ENCODE measurements around the gene DNAH3. TPM values are rescaled to one million over a fixed set of nuclear protein-coding genes. Genes with fewer than 3 reads are reported as not detected.
A peak's percentile ranks its signal among the peaks of the same experiment; 100 is the strongest.
"Not testable (repeated sequence)": the region's sequence is repeated elsewhere in the genome, so short reads cannot be mapped to it uniquely, and the experiment has no call there.

Gene DNAH3
- total RNA-seq, 2 donors from 2014 or later = not detected

DNA sequence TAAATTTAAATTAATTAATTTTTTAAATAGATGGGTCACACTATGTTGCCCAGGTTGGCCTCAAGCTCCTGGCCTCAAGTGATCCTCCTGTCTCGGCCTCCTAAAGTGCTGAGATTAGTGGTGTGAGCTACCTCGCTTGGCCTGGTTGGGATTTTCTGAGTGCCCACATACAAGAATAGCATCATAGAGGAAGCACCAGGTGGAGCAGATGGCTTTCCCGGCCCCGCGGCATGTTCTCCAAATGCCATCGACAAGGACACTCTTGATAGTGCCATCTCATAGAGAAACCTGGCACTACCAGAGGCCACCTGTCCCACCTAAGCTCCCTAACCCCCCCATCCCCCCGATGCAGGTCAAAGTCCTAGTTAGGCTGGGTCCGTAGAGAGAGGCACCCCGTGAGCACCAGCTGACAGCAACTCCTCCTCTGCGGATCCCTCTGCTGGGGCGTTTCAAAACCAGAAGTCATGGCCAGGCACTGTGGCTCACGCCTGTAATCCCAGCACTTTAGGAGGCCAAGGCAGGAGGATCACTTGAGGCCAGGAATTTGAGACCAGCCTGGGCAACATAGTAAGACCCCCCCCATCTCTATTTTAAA, 65.9 kb downstream of the DNAH3 start:
- DNase-seq (ENCODE audit: low spot score) = no peak
- intact Hi-C loops (cut with DNase I) = loop anchor here (5.0 to 10.0 kb wide), 2 partner anchors 237 to 280 kb away; partner anchors contain the start of genes ERI2 (in 1 of the 2) and REXO5 (in 1 of the 2)

DNA sequence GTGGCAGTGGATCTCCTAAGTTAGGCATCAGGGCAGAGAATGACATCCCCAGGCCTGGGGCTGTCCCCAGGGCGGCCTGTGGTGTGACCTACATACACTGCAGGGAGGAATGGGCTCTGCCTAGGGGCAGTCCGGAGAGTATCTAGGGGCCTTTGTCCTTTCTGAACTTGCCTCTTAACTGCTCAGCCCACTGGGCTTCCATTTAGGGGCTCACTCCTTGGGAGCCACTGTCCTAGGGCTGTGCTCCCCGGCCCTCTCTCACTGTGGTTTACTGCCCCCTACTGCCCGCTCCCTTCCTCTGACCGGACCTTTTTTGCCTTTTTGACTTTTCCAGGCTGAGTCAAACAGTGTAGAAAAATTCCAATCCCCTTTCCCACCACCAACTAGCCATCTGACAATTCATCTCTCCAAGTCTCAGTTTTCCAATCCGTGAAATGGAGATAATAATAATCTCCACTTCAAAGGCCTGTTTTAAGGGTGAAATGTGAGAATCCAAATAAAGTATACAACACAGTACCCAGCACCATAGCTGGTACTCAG, 66.8 kb downstream of the DNAH3 start:
- peak; percentile 87 for DNase-seq (ENCODE audit: low spot score)
- intact Hi-C loops (cut with DNase I) = loop anchor here (5.0 to 10.0 kb wide), 2 partner anchors 236 to 279 kb away; partner anchors contain the start of genes ERI2 (in 1 of the 2) and REXO5 (in 1 of the 2)

DNA sequence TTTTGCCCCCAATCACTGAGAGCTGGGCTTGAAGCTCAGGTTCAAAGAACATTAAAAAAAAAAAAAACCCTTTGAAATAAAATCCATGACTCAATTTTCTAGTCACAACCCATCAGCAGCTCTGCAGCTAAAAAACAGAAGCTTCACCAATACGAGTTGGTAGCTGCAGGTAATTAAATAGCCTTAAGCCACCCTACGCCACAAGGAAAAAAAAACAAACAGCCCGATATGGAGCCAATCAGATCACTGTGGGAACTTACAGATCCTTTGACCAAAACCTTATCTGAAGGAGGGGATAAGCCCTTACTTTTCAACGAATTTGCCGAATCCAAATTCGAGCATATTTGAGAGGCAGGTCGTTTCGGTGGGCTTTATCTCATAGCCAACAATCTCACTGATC, 69.3 kb downstream of the DNAH3 start:
- intact Hi-C loops (cut with DNase I) = loop anchor here (5.0 to 10.0 kb wide), 2 partner anchors 234 to 277 kb away; partner anchors contain the start of genes ERI2 (in 1 of the 2) and REXO5 (in 1 of the 2)
- no peak for DNase-seq (ENCODE audit: low spot score)

DNA sequence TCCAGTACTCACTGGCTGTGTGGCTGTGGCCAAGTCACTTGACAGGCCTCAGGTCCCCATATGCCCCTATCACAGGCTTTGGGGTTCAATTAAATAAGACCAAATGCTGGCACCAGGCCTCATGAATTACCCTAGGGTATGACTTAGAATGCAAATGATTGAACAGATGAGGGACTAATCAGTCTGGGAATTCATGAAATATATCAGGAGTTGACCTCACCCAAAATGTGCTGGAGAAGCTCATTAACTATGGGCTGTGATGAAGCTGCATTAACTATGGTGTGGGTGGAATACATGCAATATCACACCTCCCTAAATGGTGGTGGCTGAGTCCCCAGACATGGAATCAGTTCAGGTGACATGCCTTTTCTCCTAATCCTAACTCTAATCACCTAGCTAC, 72.1 kb downstream of the DNAH3 start:
- intact Hi-C loops (cut with DNase I) = no loop called here
- DNase-seq (ENCODE audit: low spot score) = no peak

DNA sequence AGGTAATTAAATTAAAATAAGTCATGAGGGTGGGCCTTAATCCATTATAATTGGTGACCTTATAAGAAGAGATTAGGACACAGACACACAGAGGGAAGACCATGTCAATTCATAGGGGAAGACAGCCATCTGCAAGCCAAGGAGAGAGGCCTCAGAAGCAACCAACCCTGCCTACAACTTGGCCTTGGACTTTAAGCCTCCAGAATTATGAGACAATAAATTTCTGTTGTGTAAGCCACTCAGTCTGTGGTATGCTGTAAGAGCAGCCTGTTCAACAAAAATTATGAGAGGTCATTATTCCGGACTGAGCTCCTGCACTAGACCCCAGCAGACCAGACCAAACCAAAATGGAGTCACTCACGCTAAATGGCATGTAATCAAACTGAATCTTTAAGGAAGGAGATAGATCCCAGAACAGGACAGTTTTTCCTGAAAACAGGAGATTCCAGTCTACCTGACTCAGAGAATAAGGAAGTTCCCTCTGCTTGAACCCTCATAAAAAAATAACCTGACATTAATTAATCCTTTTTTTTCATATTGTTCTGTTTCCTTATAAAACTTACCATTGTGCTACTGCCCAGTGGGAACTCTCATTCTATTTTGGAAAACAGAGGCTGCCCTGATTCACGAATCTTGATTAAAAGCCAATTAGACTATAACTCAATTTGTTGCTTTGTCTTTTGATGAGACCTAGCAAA, 74.3 kb downstream of the DNAH3 start:
- DNase-seq (ENCODE audit: low spot score) = no peak
- intact Hi-C loops (cut with DNase I) = no loop called here

DNA sequence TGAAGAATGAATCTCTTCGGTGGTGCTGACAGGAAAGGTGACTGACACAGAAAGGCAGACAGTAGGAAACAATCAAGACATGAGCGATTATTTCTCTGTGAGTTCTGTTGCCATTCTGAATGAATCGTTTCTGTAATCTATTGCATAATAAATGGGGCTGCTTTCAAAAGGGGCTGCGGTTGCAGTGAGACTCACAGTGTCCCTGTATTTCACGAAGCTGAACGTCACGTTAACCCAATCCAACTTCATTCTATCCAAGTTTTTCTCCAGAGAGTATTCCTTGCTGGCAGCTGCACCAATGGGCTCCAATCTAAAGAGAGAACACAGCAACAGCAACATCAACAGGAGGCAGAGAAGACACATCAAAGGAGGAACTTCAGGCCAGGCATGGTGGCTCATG, 75.4 kb downstream of the DNAH3 start:
- DNase-seq (ENCODE audit: low spot score) = no peak
- intact Hi-C loops (cut with DNase I) = no loop called here

DNA sequence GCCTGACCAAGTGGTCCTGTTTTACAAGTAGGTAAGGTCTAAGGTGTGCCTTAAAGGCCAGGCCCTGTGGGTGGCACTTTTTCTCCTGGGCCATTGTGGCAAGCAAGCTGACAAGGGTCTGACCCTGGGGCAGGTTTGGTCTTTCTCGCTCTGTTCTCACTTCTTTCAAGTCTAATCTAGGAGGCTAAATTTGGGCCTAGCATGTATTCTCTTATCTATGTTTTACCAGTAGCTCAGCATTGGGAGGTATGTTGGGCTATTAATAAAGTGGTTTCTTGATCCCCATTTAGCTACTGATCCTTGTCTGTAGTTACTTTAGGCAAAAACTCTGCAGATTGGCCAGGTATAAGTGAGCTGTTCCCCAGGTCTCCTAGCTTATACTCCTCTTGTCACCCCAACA, 77.7 kb downstream of the DNAH3 start:
- intact Hi-C loops (cut with DNase I) = no loop called here
- no peak for DNase-seq (ENCODE audit: low spot score)

DNA sequence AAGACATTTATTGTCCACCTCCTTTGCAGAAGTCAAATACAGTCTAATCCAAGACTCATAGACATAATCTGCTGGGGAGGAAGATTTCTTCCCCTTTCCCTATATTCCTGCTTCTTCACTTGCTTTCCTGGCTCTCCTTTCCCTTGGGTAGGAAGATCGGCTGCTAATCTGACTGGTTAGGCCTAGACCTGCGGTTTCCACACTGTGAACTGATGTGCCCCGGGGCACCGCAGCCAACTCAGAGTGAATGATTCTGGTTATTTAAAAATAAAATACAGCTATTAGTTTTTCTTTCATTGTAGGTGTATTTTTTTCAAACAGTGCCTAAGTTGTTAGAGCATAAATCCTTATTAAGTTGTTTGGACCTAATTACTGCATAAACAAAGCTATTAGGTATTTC, 78.9 kb downstream of the DNAH3 start:
- no peak for DNase-seq (ENCODE audit: low spot score)

DNA sequence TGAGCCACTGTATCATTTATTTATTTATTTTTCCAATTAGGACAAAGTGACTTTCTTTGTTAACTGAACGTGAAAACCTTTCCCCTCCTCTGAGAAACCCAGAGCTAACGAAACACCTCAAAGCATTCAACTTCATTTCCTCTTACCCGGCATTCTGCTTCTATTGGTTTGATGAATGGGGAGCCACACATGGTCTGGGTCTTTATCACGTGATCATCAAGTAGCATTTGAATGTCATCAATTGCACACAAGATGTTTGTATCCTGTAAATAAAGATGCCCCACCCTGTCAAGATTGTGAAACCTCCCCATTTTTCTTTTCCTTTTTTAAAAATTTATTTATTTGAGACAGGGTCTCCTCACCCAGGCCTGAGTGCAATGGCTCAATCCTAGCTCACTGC, 80.1 kb downstream of the DNAH3 start:
- intact Hi-C loops (cut with DNase I) = no loop called here
- DNase-seq (ENCODE audit: low spot score) = no peak

More for the DNA sequence above, 78.9 kb downstream of the DNAH3 start:
- intact Hi-C loops (cut with DNase I) = no loop called here

DNA sequence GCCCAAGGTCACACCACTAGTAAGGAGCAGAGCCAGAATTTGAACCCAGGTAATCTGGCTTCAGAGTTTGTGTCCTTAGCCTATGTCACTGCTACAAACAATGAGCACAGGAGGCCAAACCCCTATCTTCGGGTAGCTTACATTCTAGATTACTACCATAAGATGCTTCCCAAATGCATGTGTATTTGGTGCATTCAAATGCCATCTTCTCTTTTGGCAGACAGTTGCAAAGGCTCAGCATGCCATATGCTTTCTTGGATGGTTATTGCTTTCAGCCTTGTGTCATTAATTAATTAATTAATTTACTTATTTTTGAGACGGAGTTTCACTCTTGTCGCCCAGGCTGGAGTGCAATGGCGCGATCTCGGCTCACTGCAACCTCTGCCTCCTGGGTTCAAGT, 80.7 kb downstream of the DNAH3 start:
- no peak for DNase-seq (ENCODE audit: low spot score)
- intact Hi-C loops (cut with DNase I) = no loop called here

DNA sequence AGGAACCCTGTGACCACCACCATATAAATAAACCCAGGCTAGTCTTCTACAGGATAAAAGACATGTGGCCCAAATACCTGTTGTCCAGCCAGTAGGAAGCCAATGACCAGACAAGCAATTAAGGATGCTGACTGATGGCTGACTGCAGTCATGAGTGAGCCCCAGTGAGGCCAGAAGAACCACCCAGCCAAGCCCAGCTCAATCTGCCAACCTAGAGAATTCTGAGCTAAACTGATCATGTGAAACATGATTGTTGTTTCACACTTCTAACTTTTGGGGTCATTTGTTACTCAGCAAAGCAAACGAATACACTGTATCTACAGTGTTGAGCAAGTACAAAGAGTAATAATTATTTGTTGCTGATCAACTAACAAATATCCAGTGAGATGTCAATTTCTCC, 86.4 kb downstream of the DNAH3 start:
- intact Hi-C loops (cut with DNase I) = no loop called here
- DNase-seq (ENCODE audit: low spot score) = no peak

DNA sequence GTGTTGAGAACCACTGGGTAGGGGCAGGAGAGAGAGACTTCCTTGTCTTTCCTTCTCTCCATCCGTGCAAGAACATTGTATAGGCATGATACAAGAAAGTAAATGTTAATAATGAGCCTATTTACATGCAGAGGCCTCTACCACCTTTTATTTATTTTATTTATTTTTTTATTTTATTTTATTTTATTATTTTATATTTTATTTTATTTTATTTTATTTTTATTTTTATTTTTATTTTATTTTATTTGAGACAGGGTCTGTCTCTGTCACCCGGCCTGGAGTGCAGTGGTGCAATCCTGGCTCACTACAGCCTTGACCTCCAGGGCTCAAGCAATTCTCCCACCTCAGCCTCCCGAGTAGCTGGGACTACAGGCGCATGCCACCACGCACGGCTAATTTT, 87.3 kb downstream of the DNAH3 start:
- intact Hi-C loops (cut with DNase I); DNase-seq (ENCODE audit: low spot score): not testable (repeated sequence)

DNA sequence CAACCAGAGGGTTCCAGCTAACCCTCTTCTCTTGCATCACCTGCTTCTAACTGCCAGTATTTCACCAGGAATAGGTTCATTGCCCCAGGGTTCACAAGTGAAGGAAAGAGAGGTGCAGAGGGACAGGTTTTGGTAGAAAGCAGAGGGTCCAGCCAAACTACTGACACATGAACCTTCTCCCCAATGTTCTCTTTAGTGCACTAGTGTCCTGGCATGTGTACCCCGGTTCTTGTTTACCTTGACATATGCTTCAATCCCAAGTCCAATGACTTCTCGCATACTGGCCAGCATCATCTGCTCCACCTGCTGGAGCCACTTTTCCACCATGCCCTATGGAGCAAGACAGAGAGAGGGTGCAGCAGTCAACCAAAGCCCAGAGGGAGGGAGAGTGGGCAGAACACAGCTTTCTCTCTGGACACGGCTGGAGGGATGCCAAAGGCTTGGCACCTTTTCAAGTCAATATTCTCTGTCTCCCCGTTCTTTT, 90.6 kb downstream of the DNAH3 start:
- no peak for DNase-seq (ENCODE audit: low spot score)
- intact Hi-C loops (cut with DNase I) = no loop called here

DNA sequence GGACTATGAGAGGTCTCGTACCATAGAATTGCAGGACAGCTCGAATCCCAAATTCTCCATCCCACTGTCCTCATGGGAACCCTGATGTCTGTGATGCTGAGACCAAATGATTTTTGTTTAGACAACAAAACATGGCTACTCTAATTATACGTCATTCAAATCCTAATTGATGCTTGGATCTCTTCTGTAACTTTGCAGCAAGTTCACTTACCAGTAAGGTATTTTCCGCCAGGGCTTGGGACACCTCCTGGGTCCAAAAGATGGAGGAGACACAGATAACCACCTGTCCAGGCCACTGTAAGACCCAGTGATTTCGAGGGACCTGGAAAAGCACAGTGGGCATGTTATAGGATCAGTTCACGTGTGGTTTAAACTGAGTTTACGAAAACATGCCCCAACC, 92.8 kb downstream of the DNAH3 start:
- DNase-seq (ENCODE audit: low spot score) = no peak
- intact Hi-C loops (cut with DNase I) = no loop called here

DNA sequence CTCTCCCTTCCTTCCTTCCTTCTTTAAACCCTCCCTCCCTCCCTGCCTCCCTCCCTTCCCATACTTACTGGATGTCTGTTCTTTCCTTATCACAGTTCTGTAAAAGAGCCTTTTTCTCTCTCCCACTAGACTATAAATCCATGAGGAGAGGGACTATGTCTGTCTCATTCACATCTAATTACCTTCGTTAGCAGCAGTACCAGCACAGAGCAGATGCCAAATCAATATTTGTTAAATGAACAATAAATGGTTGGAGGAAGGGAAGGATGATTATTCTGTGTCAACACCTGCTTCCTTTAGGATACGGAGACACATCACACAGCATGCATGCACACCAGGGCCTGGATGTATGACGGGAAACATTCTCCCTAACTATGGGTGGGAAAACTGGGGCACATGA, 94.2 kb downstream of the DNAH3 start:
- intact Hi-C loops (cut with DNase I) = no loop called here
- DNase-seq (ENCODE audit: low spot score) = no peak

DNA sequence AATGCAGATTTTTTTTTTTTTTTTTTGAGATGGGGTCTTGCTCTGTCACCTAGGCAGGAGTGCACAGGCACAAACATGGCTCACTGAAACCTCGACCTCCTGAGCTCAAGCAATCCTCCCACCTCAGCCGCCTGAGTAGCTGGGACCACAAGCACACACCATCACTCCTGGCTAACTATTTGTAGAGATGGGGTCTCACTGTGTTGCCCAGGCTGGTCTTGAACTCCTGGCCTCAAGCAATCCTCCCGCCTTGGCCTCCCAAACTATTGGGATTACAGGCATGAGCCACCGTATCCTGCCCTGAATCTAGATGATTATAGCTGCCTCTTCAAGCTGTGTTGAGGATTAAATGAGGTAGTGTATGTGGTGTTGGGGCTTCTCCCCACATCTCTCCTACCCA, 94.9 kb downstream of the DNAH3 start:
- intact Hi-C loops (cut with DNase I); DNase-seq (ENCODE audit: low spot score): not testable (repeated sequence)

DNA sequence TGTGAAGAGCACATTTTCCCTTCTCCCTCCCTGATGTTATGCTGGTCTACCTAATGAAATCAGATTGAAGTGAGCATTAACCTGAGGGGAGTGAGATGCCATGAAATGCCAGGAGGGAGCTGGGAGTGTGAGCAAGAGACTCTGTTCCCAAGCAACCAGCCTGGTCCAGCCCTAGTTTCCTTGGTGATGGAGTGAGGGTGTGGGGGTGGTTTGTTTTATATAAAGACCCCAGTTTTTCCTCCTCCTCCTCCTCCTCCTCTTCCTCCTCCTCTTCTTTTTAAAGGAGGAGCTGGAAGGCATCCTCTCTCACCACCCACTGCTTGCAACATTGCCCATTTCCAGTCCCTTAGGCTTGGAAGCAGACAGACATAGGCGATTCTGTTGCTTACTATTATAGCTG, 97.1 kb downstream of the DNAH3 start:
- intact Hi-C loops (cut with DNase I) = no loop called here
- no peak for DNase-seq (ENCODE audit: low spot score)

DNA sequence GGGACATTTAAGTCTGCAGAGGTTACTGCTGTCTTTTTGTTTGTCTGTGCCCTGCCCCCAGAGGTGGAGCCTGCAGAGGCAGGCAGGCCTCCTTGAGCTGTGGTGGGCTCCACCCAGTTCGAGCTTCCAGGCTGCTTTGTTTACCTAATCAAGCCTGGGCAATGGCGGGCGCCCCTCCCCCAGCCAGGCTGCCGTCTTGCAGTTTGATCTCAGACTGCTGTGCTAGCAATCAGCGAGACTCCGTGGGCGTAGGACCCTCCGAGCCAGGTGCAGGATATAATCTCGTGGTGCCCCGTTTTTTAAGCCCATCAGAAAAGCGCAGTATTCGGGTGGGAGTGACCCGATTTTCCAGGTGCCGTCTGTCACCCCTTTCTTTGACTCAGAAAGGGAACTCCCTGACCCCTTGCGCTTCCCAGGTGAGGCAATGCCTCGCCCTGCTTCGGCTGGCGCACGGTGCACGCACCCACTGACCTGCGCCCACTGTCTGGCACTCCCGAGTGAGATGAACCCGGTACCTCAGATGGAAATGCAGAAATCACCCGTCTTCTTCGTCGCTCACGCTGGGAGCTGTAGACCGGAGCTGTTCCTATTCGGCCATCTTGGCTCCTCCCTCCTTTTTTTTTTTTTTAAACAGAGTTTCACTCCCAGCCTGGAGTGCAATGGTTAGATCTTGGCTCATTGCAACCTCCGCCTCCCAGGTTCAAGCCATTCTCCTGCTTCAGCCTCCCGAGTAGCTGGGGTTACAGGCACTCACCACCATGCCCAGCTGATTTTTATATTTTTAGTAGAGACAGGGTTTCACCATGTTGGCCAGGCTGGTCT, 102.3 kb downstream of the DNAH3 start:
- intact Hi-C loops (cut with DNase I) = not testable (repeated sequence)

DNA sequence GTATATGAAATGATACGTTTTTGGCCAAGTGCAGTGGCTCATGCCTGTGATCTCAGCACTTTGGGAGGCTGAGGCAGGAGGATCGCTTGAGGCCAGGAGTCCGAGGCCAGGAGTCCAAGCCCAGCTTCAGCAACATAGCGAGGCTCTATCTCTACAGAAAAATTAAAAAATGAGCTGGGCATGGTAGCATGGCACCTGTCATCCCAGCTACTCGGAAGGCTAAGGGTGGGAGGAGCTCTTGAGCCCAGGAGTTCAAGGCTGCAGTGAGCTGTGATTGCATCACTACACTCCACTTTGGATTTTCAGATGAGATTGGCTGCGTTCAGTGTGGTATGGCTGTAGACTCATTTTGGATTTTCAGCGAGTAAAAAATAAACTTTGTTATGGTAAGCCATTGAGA, 112.4 kb downstream of the DNAH3 start:
- DNase-seq (ENCODE audit: low spot score) = no peak
- intact Hi-C loops (cut with DNase I) = no loop called here

More for the DNA sequence above, 102.3 kb downstream of the DNAH3 start:
- not testable (repeated sequence) for DNase-seq (ENCODE audit: low spot score)

DNA sequence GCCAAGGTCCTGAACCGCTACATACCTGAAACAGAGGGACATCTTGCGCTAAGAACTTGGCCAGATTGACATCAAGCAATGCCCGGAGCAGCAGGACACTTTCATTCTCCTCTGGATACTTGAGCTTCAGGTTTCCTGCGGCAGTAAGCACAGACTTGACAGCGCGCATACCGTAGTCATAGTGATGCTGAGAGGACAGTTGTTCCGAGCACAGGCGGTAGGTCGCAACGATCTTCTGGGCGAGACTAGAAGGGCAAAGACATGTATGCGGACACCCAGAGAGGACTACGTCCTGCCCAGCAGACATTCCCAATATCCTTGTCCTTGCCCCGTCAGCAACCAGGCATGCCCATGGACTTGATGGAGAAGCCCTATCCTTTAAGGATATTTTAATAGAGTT, 112.9 kb downstream of the DNAH3 start:
- no peak for DNase-seq (ENCODE audit: low spot score)
- intact Hi-C loops (cut with DNase I) = no loop called here
